Measurements from ENCODE around the gene FEZ2. TPM values are rescaled to one million over a fixed set of nuclear protein-coding genes. Genes with fewer than 3 reads are reported as not detected.

FEZ2 gene
- total RNA-seq, 1 donor from 2014 or later = 39.3 TPM

DNA sequence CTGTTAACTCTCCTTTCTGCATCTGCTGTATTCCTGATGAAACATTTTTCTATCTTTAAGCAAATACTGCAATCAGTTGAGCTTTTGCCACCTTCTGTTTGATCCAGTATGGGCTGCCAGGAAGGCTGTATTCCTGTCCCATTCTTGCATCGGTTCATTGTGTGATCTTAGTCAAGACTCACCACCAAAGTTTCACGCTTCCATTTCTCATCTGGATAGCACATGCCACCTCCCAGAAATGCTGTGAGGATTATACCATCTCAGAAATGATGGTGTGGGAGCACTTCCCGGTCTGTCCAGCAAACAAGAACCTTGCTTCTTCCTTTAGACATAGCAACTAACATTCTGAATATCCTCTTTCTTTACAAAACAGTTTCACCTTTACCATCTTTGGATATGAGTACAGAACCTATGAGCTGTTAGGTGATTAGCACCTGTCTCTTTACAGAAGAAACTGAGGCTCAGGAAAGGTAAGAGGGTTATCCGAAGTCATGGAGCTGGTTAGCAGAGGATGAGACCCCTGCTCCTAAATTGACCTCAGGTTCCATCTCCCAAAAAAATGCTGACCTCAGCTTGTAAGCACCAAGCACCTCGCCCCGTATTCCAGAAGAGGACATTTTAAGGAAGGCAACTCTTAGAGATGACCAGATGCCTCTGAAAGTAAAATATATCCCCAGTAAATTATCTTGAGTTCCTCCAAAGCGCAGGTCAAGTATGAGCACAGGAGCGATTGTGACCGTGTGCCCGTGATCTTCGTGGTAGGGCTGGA, 56.8 kb downstream of the FEZ2 start:
- Histone ChIP-seq H3K27ac (no peak overlapping the region), H3K9me3 (no peaks in the 10 kb centered on the region), H3K4me1 (no peaks in the 10 kb centered on the region), H3K27me3 (no peaks in the 10 kb centered on the region), H3K36me3 (peaks cover 0 to 15% of the 10 kb centered on the region in 2 donors), H3K4me3 (no peak overlapping the region)
- TF ChIP-seq POLR2AphosphoS5 (IDR thresholded peaks at IDR 0.05; ENCODE audit: insufficient read depth in 1 of 2, low read depth in 1 of 2) (no peak), POLR2A (IDR thresholded peaks at IDR 0.05) (no peak)
- TF ChIP-seq, protein P1, sequence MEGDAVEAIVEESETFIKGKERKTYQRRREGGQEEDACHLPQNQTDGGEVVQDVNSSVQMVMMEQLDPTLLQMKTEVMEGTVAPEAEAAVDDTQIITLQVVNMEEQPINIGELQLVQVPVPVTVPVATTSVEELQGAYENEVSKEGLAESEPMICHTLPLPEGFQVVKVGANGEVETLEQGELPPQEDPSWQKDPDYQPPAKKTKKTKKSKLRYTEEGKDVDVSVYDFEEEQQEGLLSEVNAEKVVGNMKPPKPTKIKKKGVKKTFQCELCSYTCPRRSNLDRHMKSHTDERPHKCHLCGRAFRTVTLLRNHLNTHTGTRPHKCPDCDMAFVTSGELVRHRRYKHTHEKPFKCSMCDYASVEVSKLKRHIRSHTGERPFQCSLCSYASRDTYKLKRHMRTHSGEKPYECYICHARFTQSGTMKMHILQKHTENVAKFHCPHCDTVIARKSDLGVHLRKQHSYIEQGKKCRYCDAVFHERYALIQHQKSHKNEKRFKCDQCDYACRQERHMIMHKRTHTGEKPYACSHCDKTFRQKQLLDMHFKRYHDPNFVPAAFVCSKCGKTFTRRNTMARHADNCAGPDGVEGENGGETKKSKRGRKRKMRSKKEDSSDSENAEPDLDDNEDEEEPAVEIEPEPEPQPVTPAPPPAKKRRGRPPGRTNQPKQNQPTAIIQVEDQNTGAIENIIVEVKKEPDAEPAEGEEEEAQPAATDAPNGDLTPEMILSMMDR (IDR thresholded peaks at IDR 0.05) = no peak
- DNase-seq (ENCODE audit: extremely low spot score in 2 of 2) = no peak
- intact Hi-C loops (cut with DNase I) = no loop called here

DNA sequence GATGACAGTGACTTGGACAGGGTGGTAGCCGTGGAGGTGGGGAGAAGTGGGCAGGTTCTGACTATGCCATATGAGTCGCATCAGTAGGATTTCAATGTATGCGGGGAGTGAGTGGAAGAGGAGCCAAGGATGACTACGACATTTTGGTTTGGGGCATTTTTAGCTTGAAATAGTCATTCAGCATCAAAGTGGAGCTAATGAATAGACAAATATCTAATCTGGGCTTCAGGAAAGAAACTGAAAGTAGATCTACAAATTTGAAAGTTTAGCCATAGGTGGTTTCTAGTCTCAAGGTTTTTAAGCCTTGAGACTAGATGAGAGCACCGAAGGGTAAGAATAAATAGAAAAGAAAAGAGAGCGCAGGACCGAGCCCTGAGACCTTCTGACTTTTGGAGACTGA, 58.3 kb downstream of the FEZ2 start:
- H3K4me1 ChIP-seq = no peaks in the 10 kb centered on the region
- H3K9me3 ChIP-seq = no peaks in the 10 kb centered on the region
- peaks cover 0 to 10% of the 10 kb centered on the region in 2 donors for H3K36me3 ChIP-seq
- H3K27ac ChIP-seq = no peak overlapping the region
- intact Hi-C loops (cut with DNase I) = no loop called here
- DNase-seq (ENCODE audit: extremely low spot score in 2 of 2) = no peak
- TF ChIP-seq POLR2AphosphoS5 (IDR thresholded peaks at IDR 0.05; ENCODE audit: insufficient read depth in 1 of 2, low read depth in 1 of 2) (no peak), POLR2A (IDR thresholded peaks at IDR 0.05) (no peak)
- TF ChIP-seq, protein P1 (IDR thresholded peaks at IDR 0.05) = no peak
- no peak overlapping the region for H3K4me3 ChIP-seq
- no peaks in the 10 kb centered on the region for H3K27me3 ChIP-seq

DNA sequence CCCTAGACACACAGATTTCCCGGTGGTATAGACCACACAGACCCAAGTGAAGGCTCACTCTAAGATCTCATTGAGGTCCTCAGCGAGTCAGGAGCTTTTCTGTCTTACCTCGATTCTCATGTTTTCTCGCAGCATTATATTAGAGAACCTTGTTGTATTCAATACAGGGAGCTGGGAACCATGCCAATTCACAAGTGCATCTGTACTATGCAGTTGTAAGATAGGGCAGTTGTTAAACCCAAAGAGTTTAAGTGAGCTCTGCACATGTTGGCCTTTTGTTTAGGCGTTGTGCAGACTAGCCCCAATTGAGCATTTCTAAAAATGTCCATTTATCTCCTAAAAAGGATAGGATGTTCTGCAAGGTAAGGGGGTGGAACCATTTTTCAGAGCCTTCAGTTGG, 59.6 kb downstream of the FEZ2 start:
- H3K4me3 ChIP-seq = no peak overlapping the region
- DNase-seq (ENCODE audit: extremely low spot score in 2 of 2) = no peak
- intact Hi-C loops (cut with DNase I) = no loop called here
- no peaks in the 10 kb centered on the region for H3K9me3 ChIP-seq
- peaks cover 0 to 10% of the 10 kb centered on the region in 2 donors for H3K36me3 ChIP-seq
- H3K27ac ChIP-seq = no peak overlapping the region
- H3K4me1 ChIP-seq = no peaks in the 10 kb centered on the region
- no peaks in the 10 kb centered on the region for H3K27me3 ChIP-seq
- no peak for TF ChIP-seq POLR2AphosphoS5 (IDR thresholded peaks at IDR 0.05; ENCODE audit: insufficient read depth in 1 of 2, low read depth in 1 of 2)
- TF ChIP-seq, protein P1 (IDR thresholded peaks at IDR 0.05) = no peak
- no peak for TF ChIP-seq POLR2A (IDR thresholded peaks at IDR 0.05)

DNA sequence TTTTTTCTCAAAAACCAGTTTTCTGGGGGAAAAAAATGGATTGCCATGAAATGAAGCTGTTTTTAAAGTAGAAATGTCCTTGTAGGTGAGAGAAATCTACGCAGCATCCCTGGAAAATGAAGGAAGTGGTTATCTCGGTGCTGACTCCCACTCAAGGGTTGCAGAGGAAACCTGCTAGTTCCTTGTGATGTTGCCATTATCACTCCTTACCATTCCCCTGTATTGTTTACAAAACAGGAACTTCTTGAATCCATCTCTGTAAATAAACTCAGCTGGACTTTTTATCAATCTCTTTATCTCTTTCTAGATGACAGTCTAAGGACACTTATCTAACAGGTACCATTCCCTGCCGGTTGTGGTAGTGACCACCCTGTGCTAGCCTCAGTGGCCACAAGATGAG, 61.2 kb downstream of the FEZ2 start:
- Histone ChIP-seq H3K4me1 (no peaks in the 10 kb centered on the region), H3K27me3 (no peaks in the 10 kb centered on the region), H3K9me3 (no peaks in the 10 kb centered on the region), H3K27ac (no peak overlapping the region), H3K4me3 (no peak overlapping the region), H3K36me3 (peaks cover 0 to 10% of the 10 kb centered on the region in 2 donors)
- TF ChIP-seq, protein P1 (IDR thresholded peaks at IDR 0.05) = no peak
- TF ChIP-seq POLR2A (IDR thresholded peaks at IDR 0.05) (no peak), POLR2AphosphoS5 (IDR thresholded peaks at IDR 0.05; ENCODE audit: insufficient read depth in 1 of 2, low read depth in 1 of 2) (no peak)
- intact Hi-C loops (cut with DNase I) = loop anchor here (1.0 kb wide), 1 partner anchor 29 kb away; no protein-coding TSS in a partner anchor
- no peak for DNase-seq (ENCODE audit: extremely low spot score in 2 of 2)

DNA sequence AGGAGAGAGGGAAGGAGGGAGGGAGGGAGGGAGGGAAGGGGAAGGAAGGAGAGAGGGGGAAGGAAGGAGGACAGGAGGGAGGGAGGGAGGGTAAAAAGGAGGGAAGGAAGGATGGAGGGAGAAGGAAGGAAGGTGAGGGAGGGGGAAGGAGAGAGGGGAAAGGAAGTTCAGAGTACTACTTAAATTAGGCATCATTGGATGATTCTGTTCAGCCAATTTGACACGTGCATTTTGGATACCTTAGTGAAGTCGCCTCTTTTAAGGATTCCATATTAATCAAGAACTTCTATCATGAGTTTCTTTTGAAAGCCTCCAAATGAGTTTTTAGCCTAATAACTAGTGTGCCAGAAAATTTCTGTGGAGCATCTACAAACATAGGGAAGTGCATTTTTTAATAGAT, 62.9 kb downstream of the FEZ2 start:
- Histone ChIP-seq H3K27ac (no peak overlapping the region), H3K27me3 (no peaks in the 10 kb centered on the region), H3K4me3 (no peak overlapping the region), H3K36me3 (peaks cover 0 to 10% of the 10 kb centered on the region in 2 donors), H3K9me3 (no peaks in the 10 kb centered on the region), H3K4me1 (no peaks in the 10 kb centered on the region)
- DNase-seq (ENCODE audit: extremely low spot score in 2 of 2) = no peak
- TF ChIP-seq, protein P1 (IDR thresholded peaks at IDR 0.05) = no peak
- TF ChIP-seq POLR2A (IDR thresholded peaks at IDR 0.05) (no peak), POLR2AphosphoS5 (IDR thresholded peaks at IDR 0.05; ENCODE audit: insufficient read depth in 1 of 2, low read depth in 1 of 2) (no peak)
- intact Hi-C loops (cut with DNase I) = no loop called here

Data from vagina (tissue), 2 donors.